Stimulated activated CD4-positive, alpha-beta T cell treated with anti-CD3 and anti-CD28 coated beads, Interleukin-1b, Interleukin-23, amount 100 ng/mL, for 24 hours (primary cell): ENCODE measurements around the gene ARPIN.
"Not testable (repeated sequence)": the region's sequence is repeated elsewhere in the genome, so short reads cannot be mapped to it uniquely, and the experiment has no call there.

Experiments
- DNase-seq, 4 experiments: peaks; one replicate each; pipeline ENCODE4 v3.0.0-alpha.2; 2020; ENCODE audit warnings: low read depth in 4 of 4, low spot score in 1 of 4

ARPIN gene

DNA sequence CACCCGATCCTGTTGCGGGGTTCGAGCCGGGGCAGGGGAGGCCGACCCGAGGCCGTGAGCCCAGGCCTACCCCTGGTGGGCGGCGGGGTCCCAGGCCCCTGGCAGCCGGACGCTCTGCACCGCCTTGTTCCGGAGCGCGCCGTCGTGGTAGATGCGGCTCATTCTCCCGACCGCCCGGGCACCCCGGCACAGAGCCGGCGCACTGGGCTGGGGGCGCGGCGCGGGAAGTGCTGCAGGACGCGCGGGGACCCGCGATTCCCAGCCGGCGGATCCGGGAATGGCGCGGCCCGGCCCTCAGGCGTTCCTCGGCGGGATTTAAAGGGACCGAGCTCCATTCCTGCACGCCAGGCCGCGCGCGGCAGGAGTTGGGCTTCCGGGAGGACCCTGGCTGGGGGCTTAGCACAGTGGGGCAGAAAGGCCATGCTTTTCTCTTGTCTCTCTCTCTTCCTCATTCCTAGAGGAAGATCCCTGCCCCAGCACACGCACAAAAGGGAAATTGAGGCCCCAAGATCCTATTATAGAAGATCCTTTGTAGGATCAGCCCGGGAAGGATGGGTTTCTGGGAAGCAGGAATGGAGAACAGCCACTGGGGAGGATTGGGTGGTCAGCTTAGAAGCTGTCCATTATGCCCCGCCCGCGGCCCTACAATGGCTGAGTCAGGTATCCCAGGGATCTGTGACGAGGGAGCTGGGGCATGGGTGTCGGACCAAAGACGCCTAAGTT lies at the start of gene ARPIN:
Gene ARPIN, minus strand, starts transcription at position 279 of the 723 bp plus-strand sequence. Its CDS starts 117 bp downstream, at position 162.
- DNase-seq: no peak

DNA sequence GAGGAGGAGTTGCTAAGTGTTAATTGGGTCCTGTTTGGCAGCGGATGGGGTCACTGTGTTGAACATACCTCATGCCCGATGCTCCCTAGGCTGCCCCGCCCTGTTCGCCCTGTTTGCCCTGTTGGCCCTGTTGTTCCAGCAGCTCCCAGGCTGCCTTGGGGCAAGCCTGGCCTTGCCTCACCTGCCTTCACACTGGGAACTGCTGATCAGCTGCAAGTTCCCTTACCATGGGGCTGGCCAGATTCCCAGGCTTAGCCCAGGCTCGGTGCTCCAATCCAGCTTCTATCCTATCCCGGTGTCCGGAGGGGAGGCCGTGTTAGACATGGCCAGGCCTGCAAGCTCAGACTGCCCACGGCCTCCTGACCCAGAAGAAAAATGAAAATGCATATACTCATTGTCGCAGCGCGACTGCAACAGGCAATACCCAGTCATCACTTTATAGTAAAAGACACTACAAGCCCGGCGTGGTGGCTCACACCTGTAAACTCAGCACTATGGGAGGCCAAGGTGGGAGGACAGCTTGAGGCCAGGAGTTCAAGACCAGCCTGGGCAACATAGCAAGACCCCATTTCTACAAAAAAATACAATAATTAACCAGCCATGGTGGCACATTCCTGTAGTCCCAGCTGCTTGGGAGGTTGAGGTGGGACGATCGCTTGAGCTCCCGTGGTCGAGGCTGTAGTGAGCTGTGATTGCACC lies 45.5 kb upstream of the ARPIN start:
- DNase-seq: no peak

DNA sequence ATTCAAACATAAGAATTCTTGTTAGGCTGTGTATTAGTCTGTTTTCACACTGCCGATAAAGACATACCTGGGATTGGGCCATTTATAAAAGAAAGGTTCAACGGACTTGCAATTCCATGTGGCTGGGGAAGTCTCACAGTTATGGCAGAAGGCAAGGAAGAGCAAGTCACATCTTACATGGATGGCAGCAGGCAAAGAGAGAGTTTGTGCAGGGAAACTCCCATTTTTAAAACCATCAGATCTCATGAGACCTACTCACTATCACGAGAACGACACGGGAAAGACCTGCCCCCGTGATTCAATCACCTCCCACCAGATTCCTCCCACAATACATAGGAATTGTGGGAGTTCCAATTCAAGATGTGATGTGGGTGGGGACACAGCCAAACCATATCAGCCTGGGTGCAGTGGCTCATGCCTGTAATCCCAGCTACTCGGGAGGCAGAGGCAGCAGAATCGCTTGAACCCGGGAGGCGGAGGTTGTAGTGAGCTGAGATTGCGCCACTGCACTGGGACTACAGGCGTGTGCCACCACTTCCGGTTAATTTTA lies 42.8 kb upstream of the ARPIN start:
- not testable (repeated sequence) for DNase-seq

DNA sequence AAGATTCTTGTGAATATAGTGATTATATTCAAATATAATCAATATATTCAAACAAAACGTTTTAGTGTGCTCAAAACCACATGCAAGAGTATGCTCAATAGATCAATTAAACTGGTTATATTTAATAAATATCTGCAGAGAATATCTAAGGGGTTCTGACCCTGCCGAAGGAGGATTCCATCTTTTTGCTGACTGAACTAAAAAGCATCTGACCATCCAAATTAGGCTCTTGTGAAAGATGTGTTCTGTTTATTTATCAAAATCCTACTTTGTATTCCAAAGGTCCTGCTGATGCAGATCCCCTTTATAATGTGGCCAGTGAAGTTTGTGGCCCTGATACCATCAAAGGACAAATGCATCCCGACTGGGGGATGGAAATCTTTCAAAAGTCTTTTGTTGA lies 41.8 kb upstream of the ARPIN start:
- no peak for DNase-seq

DNA sequence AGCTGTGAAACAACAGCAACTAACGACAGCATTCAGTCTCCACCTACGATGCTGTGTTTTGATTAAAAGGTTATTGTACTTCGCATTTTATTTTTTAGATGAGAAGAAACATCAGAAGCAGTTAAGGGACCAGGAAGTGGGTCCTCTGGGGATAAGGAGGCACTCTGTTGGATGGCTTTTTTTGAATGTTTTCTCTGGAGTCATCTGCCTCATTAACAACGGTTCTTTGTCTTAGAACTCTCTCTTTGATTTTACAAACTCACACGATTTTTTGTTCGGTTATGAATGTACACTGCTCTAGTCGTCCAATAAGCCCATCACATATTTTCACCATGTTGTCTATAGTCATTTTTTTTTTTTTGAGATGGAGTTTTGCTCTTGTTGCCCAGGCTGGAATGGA lies 36.0 kb upstream of the ARPIN start:
- no peak for DNase-seq

DNA sequence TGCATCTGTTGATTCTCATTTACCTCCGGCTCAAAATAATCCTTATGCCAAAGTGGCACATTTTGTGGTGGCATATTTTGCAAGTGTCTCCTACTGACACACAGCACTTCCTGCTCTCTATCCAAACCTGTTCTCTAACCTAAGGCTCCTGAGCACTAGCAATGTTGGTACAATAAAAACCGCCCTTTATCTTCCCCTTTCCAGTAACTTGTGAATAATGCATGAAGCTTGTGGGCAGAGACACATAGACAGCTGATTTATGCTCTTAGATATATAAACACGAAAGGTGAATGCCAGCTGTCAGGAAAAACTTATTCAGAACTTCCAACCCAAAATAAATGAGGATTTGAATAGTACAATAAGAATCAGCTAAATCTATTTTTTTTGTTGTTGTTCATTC lies 34.6 kb upstream of the ARPIN start:
- DNase-seq: no peak

DNA sequence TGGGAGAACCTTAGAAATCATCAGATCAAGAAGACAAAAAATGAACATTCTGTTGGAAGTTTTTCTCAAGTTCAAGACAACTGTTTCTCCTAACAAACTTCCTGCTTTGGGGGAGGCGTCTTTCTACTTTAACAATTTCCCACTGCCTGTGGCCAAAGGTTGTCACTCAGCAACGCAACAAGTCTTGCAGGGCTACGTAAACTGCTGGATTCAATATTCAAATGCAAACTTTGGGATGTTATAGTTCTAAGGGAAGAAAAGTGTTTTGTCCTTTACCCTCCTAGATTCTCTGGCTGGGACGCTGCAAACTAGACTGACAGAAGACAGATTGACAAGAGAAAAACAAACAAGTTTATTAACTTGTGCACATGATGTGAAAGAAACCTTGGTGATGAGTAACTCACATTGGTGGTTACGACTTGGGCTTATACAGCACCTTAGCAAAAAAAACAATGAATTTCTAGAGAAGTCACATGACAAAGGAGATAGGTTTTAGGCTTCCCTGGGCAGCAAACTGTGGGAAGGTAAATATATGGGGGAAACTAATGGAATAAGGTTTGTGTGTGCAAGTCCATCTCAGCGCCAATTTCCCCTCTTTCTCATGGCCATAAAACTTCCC lies 34.0 kb upstream of the ARPIN start:
- DNase-seq: no peak

DNA sequence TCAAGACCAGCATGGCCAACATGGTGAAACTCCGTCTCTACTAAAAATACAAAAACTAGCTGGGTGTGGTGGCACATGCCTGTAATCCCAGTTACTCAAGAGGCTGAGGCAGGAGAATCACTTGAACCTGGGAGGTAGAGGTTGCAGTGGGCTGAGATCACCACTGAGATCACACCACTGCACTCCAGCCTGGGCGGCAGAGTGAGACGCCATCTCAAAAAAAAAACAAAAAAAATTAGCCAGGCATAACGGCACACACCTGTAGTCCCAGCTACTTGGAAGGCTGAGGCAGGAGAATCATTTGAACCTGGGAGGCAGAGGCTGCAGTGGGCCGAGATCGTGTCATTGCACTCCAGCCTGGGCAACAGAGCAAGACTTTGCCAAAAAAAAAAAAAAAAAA lies 31.0 kb upstream of the ARPIN start:
- DNase-seq: not testable (repeated sequence)

DNA sequence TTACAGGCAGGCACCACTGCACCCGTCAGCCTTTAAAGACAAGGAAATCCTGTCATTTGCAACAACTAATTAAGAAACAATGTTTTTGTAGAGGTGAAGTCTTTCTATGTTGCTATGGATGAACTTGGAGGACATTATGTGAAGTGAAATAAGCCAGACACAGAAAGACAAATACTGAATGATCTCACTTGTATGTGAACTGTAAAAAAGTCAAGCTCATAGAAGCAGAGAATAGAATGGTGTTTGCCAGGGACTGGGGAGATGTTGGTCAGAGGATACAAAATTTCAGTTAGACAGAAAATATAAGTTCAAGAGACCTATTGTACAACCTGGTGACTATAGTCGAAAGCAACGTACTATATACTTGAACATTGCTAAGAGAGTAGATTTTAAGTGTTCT lies 27.2 kb upstream of the ARPIN start:
- no peak for DNase-seq

DNA sequence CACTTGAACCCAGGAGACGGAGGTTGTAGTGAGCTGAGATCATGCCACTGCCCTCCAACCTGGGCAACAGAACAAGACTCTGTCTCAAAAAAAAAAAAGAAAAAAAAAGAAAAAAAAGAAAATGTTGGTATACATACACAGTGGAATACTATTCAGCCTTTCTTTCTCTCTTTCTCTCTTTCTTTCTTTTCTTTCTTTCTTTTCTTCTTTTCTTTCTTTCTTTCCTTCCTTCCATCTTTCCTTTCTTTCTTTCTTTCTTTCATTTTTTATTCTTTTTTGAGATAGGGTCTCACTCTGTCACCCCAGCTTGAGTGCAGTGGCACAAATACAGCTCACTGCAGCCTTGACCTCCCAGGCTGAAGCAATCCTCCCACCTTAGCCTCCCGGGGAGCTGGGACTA lies 26.6 kb upstream of the ARPIN start:
- not testable (repeated sequence) for DNase-seq

DNA sequence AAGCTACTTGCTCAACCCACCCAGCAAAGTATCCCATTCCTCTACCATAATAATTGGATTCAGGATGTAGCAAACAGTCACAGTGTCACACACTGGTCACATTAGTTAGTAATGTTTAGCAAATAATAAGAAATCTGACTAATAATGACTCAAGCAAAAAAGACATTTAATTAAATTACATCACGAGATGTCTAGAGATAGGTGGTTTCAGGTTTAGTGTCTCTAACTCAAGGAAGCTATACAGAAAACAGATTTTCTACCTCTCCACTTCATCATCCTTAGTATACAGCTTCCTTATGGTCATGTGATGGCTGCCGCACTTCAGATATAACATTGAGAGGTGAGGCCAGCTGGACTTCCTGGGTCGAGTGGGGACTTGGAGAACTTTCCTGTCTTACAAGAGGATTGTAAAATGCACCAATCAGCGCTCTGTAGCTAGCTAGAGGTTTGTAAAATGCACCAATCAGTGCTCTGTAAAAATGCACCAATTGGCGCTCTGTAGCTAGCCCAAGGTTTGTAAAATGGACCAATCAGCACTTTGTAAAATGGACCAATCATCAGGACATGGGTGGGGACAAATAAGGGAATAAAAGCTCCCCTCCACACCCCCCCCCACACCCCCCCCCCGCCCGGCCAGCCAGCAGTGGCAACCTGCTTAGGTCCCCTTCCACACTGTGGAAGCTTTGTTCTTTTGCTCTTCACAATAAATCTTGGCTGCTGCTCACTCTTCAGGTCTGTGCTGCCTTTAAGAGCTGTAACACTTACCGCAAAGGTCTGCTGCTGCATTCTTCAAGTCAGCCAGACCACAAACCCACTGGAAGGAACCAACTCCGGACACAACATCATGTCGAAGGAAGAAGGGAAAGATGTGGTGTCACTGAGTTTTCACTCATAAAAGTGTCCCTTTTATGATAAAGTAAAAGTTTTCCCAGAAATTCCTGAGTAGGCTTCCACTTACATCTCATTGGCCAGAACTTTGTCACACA lies 24.9 kb upstream of the ARPIN start:
- DNase-seq: no peak

DNA sequence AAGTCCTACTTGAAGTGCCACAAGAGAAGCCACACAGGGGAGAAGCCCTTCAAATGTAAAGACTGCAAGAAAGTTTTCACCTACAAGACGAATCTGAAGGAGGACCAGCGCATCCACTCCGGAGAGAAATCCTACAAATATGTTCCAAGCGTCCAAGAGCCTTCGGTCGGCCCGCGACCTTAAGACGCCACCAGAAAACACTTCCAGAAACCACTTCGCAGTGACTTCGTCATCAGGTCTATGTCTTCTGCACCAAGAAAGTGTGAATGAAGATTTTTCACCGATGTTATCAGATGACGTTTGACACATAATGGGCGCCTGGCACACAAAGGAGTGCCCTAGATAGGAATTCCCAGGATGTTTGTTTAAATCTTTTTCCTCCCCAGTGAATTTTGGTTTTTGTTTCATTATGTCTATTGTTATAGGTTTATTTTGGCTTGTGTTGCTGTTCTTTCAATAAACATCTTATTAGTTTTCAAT lies 24.1 kb upstream of the ARPIN start:
- DNase-seq: no peak

DNA sequence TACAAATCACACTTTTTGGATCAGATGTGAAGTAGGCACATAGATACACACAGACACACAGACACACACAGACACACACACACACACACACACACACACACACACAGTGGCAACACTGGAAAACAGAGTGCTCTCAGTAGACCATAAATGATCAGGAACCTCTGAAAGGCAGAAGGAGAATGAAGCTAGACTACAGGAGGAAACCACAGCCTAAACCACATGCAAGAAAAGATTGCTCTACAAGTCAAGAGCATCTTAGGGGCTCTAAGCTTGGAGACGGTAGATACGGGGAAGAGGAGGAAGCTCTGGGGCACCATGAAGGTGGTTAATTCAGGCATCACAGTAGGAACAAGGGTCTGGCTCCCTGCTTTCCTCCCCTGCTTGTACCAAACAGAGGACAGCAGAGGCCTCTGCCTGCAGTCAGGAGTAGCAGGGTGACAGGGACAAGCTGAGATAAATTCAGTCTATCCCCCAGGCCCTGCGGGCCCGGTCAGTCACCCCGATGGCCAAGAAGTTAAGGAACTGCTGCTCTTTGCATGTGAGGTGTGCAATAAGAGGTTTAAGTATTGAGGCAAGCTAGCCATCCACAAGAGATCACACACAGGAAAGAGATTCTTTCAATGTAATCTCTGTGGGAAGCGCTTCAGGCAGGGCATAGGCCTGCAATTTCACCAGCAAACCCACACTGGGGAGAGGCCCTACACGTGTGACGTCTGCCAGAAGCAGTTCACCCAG lies 23.5 kb upstream of the ARPIN start:
- no peak for DNase-seq

DNA sequence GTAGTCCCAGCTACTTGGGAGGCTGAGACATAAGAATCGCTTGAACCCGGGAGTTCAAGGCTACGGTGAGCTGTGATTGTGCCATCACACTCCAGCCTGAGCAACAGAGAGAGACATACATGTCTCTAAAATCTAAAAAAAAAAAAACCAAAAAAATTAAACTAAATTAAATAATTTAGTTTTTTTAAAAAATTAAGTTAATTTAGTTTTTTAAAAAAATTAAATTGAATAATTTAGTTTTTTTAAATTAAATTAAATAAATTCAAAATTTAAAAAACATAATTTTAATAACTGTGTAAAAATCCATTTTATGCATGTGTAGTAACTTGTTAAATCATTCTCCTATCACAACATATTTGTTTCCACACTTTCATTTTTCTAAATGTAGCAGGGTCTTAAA lies 20.1 kb upstream of the ARPIN start:
- DNase-seq: no peak

DNA sequence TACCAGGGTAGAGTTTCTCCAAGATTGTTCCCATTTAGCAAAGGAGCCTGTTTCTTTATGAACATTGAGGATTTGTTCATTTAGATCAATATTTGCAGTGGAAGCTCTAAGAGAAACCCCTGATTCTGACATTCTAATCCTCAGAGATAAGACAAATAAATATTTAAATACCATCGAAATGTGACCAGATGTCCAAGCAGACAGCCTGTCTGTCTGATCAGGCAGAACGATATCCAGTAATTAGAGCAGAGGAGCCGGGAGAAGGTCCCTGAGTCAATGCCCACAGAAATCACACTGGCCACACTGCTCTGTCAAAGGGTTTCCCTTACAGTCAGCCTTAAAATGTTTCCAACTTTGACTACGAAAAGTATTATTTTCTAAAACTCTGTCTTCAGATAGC lies 15.7 kb upstream of the ARPIN start:
- no peak for DNase-seq

DNA sequence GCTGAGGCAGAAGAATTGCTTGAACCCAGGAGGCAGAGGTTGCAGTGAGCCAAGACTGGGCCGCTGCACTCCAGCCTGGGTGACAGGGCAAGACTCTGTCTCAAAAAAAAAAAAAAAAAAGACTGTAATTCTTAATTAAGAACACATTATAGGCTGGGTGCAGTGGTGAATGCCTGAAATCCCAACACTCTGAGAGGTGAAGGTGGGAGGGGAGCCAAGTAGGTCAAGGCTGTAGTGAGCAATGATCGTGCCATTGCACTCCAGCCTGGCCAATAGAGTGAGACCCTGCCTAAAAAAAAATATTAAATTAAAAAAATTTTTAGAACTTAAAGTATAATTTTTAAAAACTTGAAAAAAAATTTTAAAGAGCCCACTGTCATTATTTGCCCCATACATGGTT lies 13.4 kb upstream of the ARPIN start:
- DNase-seq: no peak

DNA sequence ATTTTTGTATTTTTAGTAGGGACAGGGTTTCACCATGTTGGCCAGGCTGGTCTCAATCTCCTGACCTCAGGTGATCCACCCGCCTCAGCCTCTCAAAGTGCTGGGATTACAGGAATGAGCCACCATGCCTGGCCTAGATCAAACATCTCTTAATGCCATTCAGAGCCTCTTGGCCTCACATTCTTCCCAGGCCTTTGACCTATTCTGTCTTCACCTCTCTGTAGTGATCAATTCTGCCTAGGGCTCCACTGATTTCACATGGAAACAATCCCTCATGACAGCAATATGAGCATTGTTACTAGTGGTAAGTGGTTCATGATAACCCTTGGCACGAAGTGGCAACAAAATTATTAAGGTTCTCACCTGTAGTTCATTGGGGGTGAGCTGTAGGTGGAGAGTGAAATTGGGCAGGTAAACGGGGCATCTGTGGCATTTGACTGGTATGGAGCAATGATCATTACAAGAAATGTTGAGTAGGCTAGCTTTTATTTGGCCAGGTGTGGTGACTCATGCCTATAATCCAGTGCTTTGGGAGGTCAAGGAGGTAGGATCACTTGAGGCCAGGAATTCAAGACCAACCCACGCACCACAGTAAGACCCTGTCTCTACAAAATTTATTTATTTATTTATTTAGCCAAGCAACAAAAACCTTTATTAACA lies 4.8 kb upstream of the ARPIN start:
- no peak for DNase-seq

DNA sequence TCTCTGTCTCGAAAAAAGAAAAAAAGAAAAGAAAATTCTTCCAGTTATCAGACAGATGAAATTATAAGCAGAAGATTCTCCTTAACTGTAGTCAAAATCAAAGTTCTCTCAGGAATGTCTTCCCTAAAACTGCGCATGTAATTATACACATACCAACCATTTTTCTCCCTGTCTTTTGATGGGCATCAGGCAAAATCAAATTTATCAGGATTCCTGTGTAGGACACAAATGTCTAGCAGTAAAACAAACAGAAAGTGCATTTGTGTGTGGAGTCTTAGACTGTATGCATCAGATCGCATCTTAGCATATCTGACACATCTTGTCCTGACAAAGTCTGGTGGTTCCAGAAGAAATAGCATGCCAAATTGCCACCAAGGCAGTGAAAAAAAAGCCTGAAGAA lies 3.9 kb upstream of the ARPIN start:
- no peak for DNase-seq

DNA sequence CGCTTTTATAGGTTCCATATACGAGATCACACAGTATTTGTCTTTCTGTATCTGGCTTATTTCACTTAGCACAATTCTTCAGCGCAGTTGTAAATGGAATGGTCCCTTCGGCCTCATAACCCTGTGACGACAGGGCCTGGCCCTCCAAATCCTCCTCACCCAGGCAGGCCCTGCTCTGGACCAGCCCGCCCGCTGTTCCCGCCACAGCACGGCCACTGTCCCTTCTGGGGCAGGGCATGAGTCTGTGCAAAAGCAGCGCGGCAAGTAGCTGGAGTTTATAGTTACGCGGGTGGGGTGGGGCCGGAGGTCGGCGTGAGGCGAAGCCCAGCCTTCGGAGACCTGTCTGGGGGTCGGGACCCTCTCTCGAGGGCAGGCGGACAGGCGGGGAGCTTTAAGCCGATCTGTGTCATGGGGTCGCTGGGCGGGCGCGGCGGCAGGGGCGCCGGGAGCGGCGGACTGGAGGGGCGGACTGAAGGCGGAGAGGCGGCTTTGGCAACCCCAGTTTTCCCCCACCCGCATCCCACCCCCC lies 543 bp downstream of the ARPIN start:
- DNase-seq: no peak
